Glutamatergic neuron (in vitro differentiated cells): ENCODE results near the gene RNF208. TPM values are rescaled to one million over a fixed set of nuclear protein-coding genes. Genes with fewer than 3 reads are reported as not detected.

Experiments
- DNase-seq: peaks from one replicate; pipeline ENCODE4 v3.0.0; 2022
- H3K27ac Mint-ChIP-seq: one replicate; pipeline ENCODE4 v1.8.0; 2020; ENCODE audit warnings: mild to moderate bottlenecking, mixed read lengths, inconsistent platforms; ENCODE audit not compliant: unreplicated experiment
- H3K27me3 Mint-ChIP-seq: one replicate; pipeline ENCODE4 v1.8.0; 2020; ENCODE audit warnings: mild to moderate bottlenecking, moderate library complexity, mixed read lengths, inconsistent platforms; ENCODE audit not compliant: unreplicated experiment
- H3K36me3 Mint-ChIP-seq: one replicate; pipeline ENCODE4 v1.8.0; 2020; ENCODE audit warnings: mild to moderate bottlenecking, mixed read lengths, inconsistent platforms; ENCODE audit not compliant: unreplicated experiment
- H3K4me1 Mint-ChIP-seq: one replicate; pipeline ENCODE4 v1.8.0; 2020; ENCODE audit warnings: mild to moderate bottlenecking, low read depth, mixed read lengths, inconsistent platforms; ENCODE audit not compliant: unreplicated experiment
- H3K4me3 Mint-ChIP-seq: one replicate; pipeline ENCODE4 v1.8.0; 2020; ENCODE audit warnings: mild to moderate bottlenecking, mixed read lengths, inconsistent platforms; ENCODE audit not compliant: unreplicated experiment
- H3K9me3 Mint-ChIP-seq: one replicate; pipeline ENCODE4 v1.8.0; 2020; ENCODE audit warnings: mild to moderate bottlenecking, moderate library complexity, mixed read lengths, inconsistent platforms; ENCODE audit not compliant: unreplicated experiment
- CTCF ChIP-seq: fragments of 200-600 bp; sonication (generic); IDR thresholded peaks from one replicate; pipeline ENCODE4 v1.5.0; 2021; ENCODE audit not compliant: partially characterized antibody, unreplicated experiment
- total RNA-seq: library from RNA; stranded (reverse); fragmentation: NEBNext Ultra II Directional; extraction: Animal tissue kit (Norgen Biotek cat#: 25700); gene quantifications from one replicate; pipeline ENCODE4 v1.2.1, GENCODE V29; 2021; ENCODE audit not compliant: unreplicated experiment

RNF208 gene
- total RNA-seq, 1 donor from 2014 or later, result 24.8 TPM

GRCh38 chr9:137256856-137257255 lies 34.8 kb upstream of the RNF208 start:
- TF ChIP-seq CTCF, result no peak
- peaks cover 2% of the 10 kb centered on the region for H3K27me3 Mint-ChIP-seq
- peaks cover 8% of the 10 kb centered on the region for H3K9me3 Mint-ChIP-seq
- H3K36me3 Mint-ChIP-seq, result no peaks in the 10 kb centered on the region
- H3K4me3 Mint-ChIP-seq, result peak overlapping the region; percentile 84
- peaks cover 1% of the 10 kb centered on the region for H3K4me1 Mint-ChIP-seq
- DNase-seq, result no peak
- peak overlapping the region; percentile 79 for H3K27ac Mint-ChIP-seq

- H3K36me3 Mint-ChIP-seq, result no peaks in the 10 kb centered on the region
- H3K27me3 Mint-ChIP-seq, result peaks cover 2% of the 10 kb centered on the region
- TF ChIP-seq CTCF, result no peak
- H3K9me3 Mint-ChIP-seq, result peaks cover 5% of the 10 kb centered on the region
- H3K4me3 Mint-ChIP-seq, result peak overlapping the region; percentile 84
- H3K27ac Mint-ChIP-seq, result no peak overlapping the region
- peaks cover 1% of the 10 kb centered on the region for H3K4me1 Mint-ChIP-seq
- DNase-seq, result no peak
These were observed 34.3 kb upstream of the RNF208 start for GRCh38 chr9:137256362-137256761.

GRCh38 chr9:137255448-137256114 lies 33.5 kb upstream of the RNF208 start:
- Mint-ChIP-seq H3K27ac (no peak overlapping the region), H3K4me1 (peaks cover 1% of the 10 kb centered on the region), H3K9me3 (peaks cover 5% of the 10 kb centered on the region), H3K36me3 (no peaks in the 10 kb centered on the region), H3K4me3 (peak overlapping the region; percentile 84), H3K27me3 (peaks cover 2% of the 10 kb centered on the region)
- TF ChIP-seq CTCF, result no peak
- no peak for DNase-seq

GRCh38 chr9:137254624-137255447 lies 32.8 kb upstream of the RNF208 start, which contains the start of gene NELFB:
TSS of gene NELFB (plus strand) at chr9:137255327.
- TF ChIP-seq CTCF, result no peak
- peaks cover 5% of the 10 kb centered on the region for H3K9me3 Mint-ChIP-seq
- H3K4me3 Mint-ChIP-seq, result peak within 1 kb of the TSS; percentile 92
- H3K27me3 Mint-ChIP-seq, result peaks cover 2% of the 10 kb centered on the region
- peak; percentile 98 for DNase-seq
- H3K4me1 Mint-ChIP-seq, result peaks cover 1% of the 10 kb centered on the region
- peak within 1 kb of the TSS; percentile 68 for H3K27ac Mint-ChIP-seq
- no peaks in the 10 kb centered on the region for H3K36me3 Mint-ChIP-seq
